Upper lobe of right lung (tissue), 1 donor: ENCODE data around the gene TAF15. TPM values are rescaled to one million over a fixed set of nuclear protein-coding genes. Genes with fewer than 3 reads are reported as not detected.
A peak's percentile ranks its signal among the peaks of the same experiment; 100 is the strongest.

Experiments
- ATAC-seq: fragments of 200-7000 bp; cut with Tn5 transposase; one replicate; pipeline ENCODE4 v1.9.1; 2020; ENCODE audit warnings: mild to moderate bottlenecking, moderate library complexity
- DNase-seq: peaks from one replicate; pipeline ENCODE4 v3.0.0-alpha.2; 2020
- H3K27ac ChIP-seq: fragments of 200-600 bp; one replicate; pipeline ENCODE4 v1.8.0; 2022
- H3K27me3 ChIP-seq: fragments of 200-600 bp; one replicate; pipeline ENCODE4 v1.8.0; 2022; ENCODE audit warnings: mild to moderate bottlenecking
- H3K36me3 ChIP-seq: fragments of 200-600 bp; one replicate; pipeline ENCODE4 v1.8.0; 2022
- H3K4me1 ChIP-seq: fragments of 200-600 bp; one replicate; pipeline ENCODE4 v1.8.0; 2022
- H3K4me3 ChIP-seq: fragments of 200-600 bp; one replicate; pipeline ENCODE4 v1.8.0; 2022; ENCODE audit warnings: mild to moderate bottlenecking
- H3K9me3 ChIP-seq: fragments of 200-600 bp; one replicate; pipeline ENCODE4 v1.8.0; 2022
- intact Hi-C: fragments of 100-400 bp; cut with DNase I; formaldehyde crosslinking; loops from one replicate; pipeline ENCODE4 v1.11.0; 2022
- total RNA-seq: library from RNA; stranded (reverse); fragmentation: NEBNext Ultra II Directional; extraction: Animal tissue kit (Norgen Biotek cat#: 25700); gene quantifications from one replicate; pipeline ENCODE4 v1.2.1, GENCODE V29; 2021
- TF ChIP-seq, protein P1 (sequence below): fragments of 200-600 bp; IDR thresholded peaks from one replicate; pipeline ENCODE4 v1.8.0; 2022; ENCODE audit warnings: antibody characterized with exemption
- donor health status: DM: no; HTN: yes; CAD: no; lungs with severe emphysema.

The TAF15 gene
- total RNA-seq, 1 donor from 2014 or later = 142 TPM

- DNase-seq = no peak
- no peaks in the 10 kb centered on the region for H3K9me3 ChIP-seq
- intact Hi-C loops = no loop called here
- no peaks in the 10 kb centered on the region for H3K36me3 ChIP-seq
- peaks cover 29% of the 10 kb centered on the region for H3K4me1 ChIP-seq
- H3K27ac ChIP-seq = peak overlapping the region; percentile 74
- TF ChIP-seq, protein P1, sequence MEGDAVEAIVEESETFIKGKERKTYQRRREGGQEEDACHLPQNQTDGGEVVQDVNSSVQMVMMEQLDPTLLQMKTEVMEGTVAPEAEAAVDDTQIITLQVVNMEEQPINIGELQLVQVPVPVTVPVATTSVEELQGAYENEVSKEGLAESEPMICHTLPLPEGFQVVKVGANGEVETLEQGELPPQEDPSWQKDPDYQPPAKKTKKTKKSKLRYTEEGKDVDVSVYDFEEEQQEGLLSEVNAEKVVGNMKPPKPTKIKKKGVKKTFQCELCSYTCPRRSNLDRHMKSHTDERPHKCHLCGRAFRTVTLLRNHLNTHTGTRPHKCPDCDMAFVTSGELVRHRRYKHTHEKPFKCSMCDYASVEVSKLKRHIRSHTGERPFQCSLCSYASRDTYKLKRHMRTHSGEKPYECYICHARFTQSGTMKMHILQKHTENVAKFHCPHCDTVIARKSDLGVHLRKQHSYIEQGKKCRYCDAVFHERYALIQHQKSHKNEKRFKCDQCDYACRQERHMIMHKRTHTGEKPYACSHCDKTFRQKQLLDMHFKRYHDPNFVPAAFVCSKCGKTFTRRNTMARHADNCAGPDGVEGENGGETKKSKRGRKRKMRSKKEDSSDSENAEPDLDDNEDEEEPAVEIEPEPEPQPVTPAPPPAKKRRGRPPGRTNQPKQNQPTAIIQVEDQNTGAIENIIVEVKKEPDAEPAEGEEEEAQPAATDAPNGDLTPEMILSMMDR = no peak
- ATAC-seq = no peak
- H3K27me3 ChIP-seq = peaks cover 11% of the 10 kb centered on the region
- H3K4me3 ChIP-seq = peak overlapping the region; percentile 64
Observed at GRCh38 chr17:35795871-35796265, 13.4 kb upstream of the TAF15 start.

GRCh38 chr17:35796942-35797341, 12.3 kb upstream of the TAF15 start:
- H3K4me1 ChIP-seq = peaks cover 40% of the 10 kb centered on the region
- H3K27ac ChIP-seq = no peak overlapping the region
- H3K36me3 ChIP-seq = no peaks in the 10 kb centered on the region
- ATAC-seq = no peak
- no peak for DNase-seq
- intact Hi-C loops = no loop called here
- peaks cover 11% of the 10 kb centered on the region for H3K27me3 ChIP-seq
- TF ChIP-seq, protein P1 = no peak
- H3K4me3 ChIP-seq = no peak overlapping the region
- H3K9me3 ChIP-seq = no peaks in the 10 kb centered on the region

GRCh38 chr17:35797370-35797769, 11.9 kb upstream of the TAF15 start:
- Histone ChIP-seq H3K4me3 (no peak overlapping the region), H3K27ac (no peak overlapping the region), H3K36me3 (no peaks in the 10 kb centered on the region), H3K27me3 (peaks cover 11% of the 10 kb centered on the region), H3K4me1 (peaks cover 44% of the 10 kb centered on the region), H3K9me3 (no peaks in the 10 kb centered on the region)
- no peak for ATAC-seq
- intact Hi-C loops = no loop called here
- no peak for DNase-seq
- TF ChIP-seq, protein P1 = no peak

DNA sequence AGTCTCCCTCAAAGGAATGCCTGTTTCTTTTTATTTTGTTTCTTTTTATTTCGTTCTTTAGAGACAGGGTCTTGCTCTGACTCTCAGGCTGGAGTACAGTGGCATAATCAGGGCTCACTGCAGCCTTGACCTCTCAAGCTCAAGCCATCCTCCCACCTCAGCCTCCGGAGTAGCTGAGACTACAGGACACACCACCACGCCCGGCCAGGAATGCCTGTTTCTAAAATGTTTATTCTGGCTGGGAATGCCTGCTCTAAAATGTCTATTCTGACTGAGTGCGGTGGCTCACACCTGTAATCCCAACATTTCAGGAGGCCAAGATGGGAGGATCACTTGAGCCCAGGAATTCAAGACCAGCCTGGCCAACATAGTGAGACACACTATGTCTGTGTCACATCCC, 11.4 kb upstream of the TAF15 start:
- H3K36me3 ChIP-seq = no peaks in the 10 kb centered on the region
- no peaks in the 10 kb centered on the region for H3K9me3 ChIP-seq
- peaks cover 48% of the 10 kb centered on the region for H3K4me1 ChIP-seq
- DNase-seq (no peak), ATAC-seq (no peak)
- H3K27me3 ChIP-seq = peaks cover 11% of the 10 kb centered on the region
- TF ChIP-seq, protein P1 = no peak
- H3K4me3 ChIP-seq = no peak overlapping the region
- H3K27ac ChIP-seq = no peak overlapping the region
- intact Hi-C loops = no loop called here

GRCh38 chr17:35799942-35800341, 9.3 kb upstream of the TAF15 start:
- ATAC-seq (peak; percentile 65), DNase-seq (peak; percentile 88)
- intact Hi-C loops = no loop called here
- H3K27me3 ChIP-seq = peaks cover 6% of the 10 kb centered on the region
- TF ChIP-seq, protein P1 = no peak
- H3K27ac ChIP-seq = peak overlapping the region; percentile 17
- H3K9me3 ChIP-seq = no peaks in the 10 kb centered on the region
- H3K4me3 ChIP-seq = no peak overlapping the region
- H3K36me3 ChIP-seq = no peaks in the 10 kb centered on the region
- H3K4me1 ChIP-seq = peaks cover 53% of the 10 kb centered on the region
